ENCODE measurements around the gene IGFBP3. TPM values are rescaled to one million over a fixed set of nuclear protein-coding genes. Genes with fewer than 3 reads are reported as not detected.

IGFBP3 gene
- total and polyA plus RNA-seq, 2 of the 13 experiments (the other 11 are each of a cell fraction or from before 2014, with no cell fraction given), result 57.5 TPM; not detected in 1

- TF ChIP-seq ZNF382 (CRISPR knock-in tag; IDR thresholded peaks at IDR 0.05; ENCODE audit: borderline replicate concordance) (no peak), ZNF34 (CRISPR knock-in tag; IDR thresholded peaks at IDR 0.05; ENCODE audit: borderline replicate concordance) (0 out of 2 replicates have a peak, but pooled peaks have one; percentile 68), ZNF33B (CRISPR knock-in tag; IDR thresholded peaks at IDR 0.05) (no peak), ZNF282 (IDR thresholded peaks at IDR 0.05; ENCODE audit: partially characterized antibody) (no peak), ZNF674 (CRISPR knock-in tag; IDR thresholded peaks at IDR 0.05; ENCODE audit: low read depth) (no peak), ZNF773 (CRISPR knock-in tag; IDR thresholded peaks at IDR 0.05; ENCODE audit: borderline replicate concordance) (0 out of 2 replicates have a peak, but pooled peaks have one; percentile 18), CCAR2 (optimal IDR thresholded peaks at IDR 0.05; ENCODE audit: low read depth, low read length) (peak; percentile 71), STAG1 (CRISPR knock-in tag; IDR thresholded peaks at IDR 0.05) (peak; percentile 30), CREBL2 (CRISPR knock-in tag; IDR thresholded peaks at IDR 0.05; ENCODE audit: borderline replicate concordance) (peak; percentile 35; the same call in 1 of the 2 replicates), FOXC1 (CRISPR knock-in tag; IDR thresholded peaks at IDR 0.05; ENCODE audit: borderline replicate concordance) (peak; percentile 75; the same call in 1 of the 2 replicates), ATF1 (CRISPR knock-in tag; IDR thresholded peaks at IDR 0.05) (no peak), RARA (CRISPR knock-in tag; IDR thresholded peaks at IDR 0.05) (peak; percentile 98), ZNF253 (CRISPR knock-in tag; IDR thresholded peaks at IDR 0.05; ENCODE audit: borderline replicate concordance) (peak; percentile 57; the same call in 1 of the 2 replicates), SIX4 (CRISPR knock-in tag; IDR thresholded peaks at IDR 0.05) (peak; percentile 65; the same call in 1 of the 2 replicates), REST (IDR thresholded peaks at IDR 0.05; ENCODE audit: borderline replicate concordance in 1 of 2, low read depth in 1 of 2, low read length in 2 of 2) (peak in 1 of 2 experiments; percentile 78; a peak in 2 of 4 replicates), CREB1 (IDR thresholded peaks at IDR 0.05) (peak; percentile 62), CREB1 (CRISPR knock-in tag; IDR thresholded peaks at IDR 0.05) (no peak), RXRB (CRISPR knock-in tag; IDR thresholded peaks at IDR 0.05; ENCODE audit: borderline replicate concordance) (peak; percentile 98), ZNF788 (CRISPR knock-in tag; IDR thresholded peaks at IDR 0.05; ENCODE audit: borderline replicate concordance) (peak; percentile 84; the same call in 1 of the 2 replicates), REPIN1 (CRISPR knock-in tag; IDR thresholded peaks at IDR 0.05; ENCODE audit: borderline replicate concordance, low read depth) (peak; percentile 37; the same call in 1 of the 2 replicates), ZNF562 (CRISPR knock-in tag; IDR thresholded peaks at IDR 0.05; ENCODE audit: borderline replicate concordance) (no peak), KDM6A (CRISPR knock-in tag; IDR thresholded peaks at IDR 0.05; ENCODE audit: low read depth) (peak; percentile 84), HOXA5 (CRISPR knock-in tag; IDR thresholded peaks at IDR 0.05) (peak; percentile 98)
Observed at GRCh38 chr7:45881759-45882464, 39.2 kb downstream of the IGFBP3 start (continued).

All from HepG2 (cell line).